Endothelial cell of umbilical vein (primary cell): ENCODE results near the gene ZMIZ2.

ENCODE experiments used
- EZH2 ChIP-seq: IDR thresholded peaks from 2 replicates; pipeline ENCODE4 v1.6.1; 2012; ENCODE audit warnings: borderline replicate concordance, low read depth, mild to moderate bottlenecking, moderate library complexity, low read length, inconsistent platforms; ENCODE audit not compliant: severe bottlenecking
- POLR2A ChIP-seq: IDR thresholded peaks from 2 replicates; pipeline ENCODE4 v1.6.1; 2012; ENCODE audit warnings: low read depth, mild to moderate bottlenecking, control low read depth, low read length

DNA sequence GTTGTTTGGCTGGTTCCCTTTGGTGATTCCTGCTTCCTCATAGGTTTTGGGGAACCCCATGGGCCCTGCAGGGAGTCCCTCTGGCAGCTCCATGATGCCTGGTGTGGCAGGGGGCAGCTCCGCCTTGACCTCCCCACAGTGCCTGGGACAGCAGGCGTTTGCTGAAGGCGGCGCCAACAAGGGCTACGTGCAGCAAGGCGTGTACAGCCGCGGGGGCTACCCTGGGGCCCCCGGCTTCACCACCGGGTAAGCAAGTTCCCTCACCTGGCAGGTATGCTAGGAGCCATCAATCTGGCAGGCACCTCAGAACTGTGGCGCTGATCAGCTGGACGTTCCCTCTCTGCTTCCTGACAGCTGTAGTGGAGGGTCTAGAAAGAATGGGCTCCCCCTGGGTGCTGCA is 8.3 kb downstream of the ZMIZ2 start:
- TF ChIP-seq POLR2A (no peak), EZH2 (no peak)
